Cardiac fibroblast (primary cell): ENCODE results near the gene SMPDL3B.

Experiments
- DNase-seq, 2 donors: peaks; one replicate each; pipeline versions ENCODE4 v3.0.0 to v3.0.0-alpha.2; 2010; ENCODE audit warnings: low read depth in 2 of 2
- H3K4me3 ChIP-seq, 2 donors: replicated peaks in 1 of 2; 1 replicate in 1 of 2; 2 replicates in 1 of 2; pipeline ENCODE4 v1.5.1; 2011; ENCODE audit warnings: low read depth in 2 of 2, low read length in 2 of 2, mild to moderate bottlenecking in 2 of 2, moderate library complexity in 1 of 2
- CTCF ChIP-seq: IDR thresholded peaks from one replicate; pipeline ENCODE4 v1.5.1; 2011; ENCODE audit warnings: low read depth, mild to moderate bottlenecking, low read length, inconsistent platforms

SMPDL3B gene

DNA sequence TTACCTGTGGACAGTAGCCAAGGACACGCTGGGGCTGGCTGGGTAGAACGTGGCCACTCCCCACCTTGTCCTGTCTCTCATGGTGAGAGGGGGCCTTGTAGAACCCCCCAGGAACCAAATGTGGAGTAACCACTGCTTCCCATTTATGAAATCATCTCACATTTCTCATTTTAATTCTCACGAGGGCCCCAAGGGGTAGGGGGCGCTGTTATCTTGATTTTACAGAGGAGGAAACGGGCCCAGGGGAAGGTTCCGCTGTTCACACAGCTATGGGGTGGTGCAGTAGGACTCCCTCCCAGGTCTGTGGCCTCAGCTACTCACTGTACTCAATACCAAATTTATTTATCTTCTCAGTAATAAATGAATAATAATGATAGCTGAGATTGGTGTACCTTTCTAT is 5.5 kb downstream of the SMPDL3B start:
- DNase-seq, result peak; percentile 14 to 47
- H3K4me3 ChIP-seq, result no peak overlapping the region
- peak; percentile 39 for TF ChIP-seq CTCF

DNA sequence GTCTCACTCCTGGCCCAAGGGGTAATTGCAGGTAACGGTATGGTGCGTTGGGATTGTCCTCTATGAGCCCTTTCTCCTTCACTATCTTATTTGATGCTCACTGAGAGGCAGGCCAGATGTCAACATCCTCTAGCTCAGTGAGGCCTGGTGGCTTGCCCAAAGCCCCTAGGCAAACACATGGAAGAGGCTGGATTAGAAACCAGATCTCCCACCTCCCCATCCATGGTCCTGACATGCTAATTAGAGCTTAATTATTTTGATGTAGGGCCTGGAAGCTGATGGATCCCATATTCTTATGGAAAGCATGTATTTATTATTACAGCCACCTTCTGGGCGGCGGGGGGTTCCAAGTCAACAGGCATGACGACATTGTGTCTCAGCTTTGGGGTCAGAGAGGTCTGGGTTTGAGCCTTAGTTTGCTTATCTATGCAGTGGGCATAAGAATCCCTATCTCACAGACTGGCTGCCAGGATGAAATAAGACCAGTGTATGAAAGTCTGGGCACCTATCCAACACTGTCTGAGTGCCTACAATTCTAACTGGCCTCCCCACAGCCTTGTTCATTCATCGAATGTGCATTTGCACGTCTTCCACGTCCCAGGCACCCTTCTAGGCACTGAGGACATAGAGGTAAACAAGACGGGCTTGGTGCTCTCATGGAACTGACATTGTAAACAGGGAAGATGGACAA is 6.2 kb downstream of the SMPDL3B start:
- no peak for TF ChIP-seq CTCF
- no peak overlapping the region for H3K4me3 ChIP-seq
- peak in 1 of 2 donors; percentile 34 for DNase-seq

DNA sequence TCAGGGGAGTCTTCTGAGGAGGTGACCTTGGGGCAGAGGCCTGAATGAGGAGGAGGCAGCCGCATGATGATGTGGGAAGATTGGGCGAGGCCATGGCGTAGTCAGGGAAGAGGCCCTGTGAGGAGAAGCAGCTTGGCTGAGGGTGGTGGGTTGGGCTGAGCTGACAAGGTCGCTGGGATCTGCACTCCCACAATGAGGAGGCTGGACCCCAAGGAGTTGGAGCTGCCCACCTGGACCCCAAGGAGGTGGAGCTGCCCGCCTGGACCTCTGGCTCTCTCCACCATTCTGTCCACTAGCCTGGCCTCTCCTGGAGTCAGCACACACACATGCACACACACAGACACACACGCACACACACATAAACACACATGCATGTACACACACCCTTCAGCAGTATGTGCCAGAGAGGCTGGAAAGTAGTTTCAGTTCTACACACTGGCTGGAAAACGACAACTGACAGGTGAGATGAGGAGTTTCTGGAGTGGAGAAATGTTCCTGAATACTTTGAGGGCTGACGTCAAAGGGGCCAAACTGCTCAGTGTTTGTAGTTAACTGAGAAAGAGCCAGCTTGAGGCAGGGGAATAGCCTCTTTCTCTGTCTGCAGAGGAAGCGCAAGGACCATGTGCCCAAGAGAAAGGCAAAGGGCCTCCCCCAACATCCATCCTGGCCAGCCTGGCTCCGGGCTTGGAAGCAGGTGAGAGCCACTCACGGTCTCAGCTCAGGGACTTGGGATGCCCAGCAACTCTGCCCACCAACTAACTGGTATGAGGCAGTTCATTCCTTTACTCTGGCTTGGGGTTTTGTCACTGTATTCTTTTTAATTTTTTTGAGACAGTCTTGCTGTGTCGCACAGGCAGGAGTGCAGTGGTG is 7.1 kb downstream of the SMPDL3B start:
- no peak overlapping the region for H3K4me3 ChIP-seq
- DNase-seq, result peak in 1 of 2 donors; percentile 7
- TF ChIP-seq CTCF, result no peak

DNA sequence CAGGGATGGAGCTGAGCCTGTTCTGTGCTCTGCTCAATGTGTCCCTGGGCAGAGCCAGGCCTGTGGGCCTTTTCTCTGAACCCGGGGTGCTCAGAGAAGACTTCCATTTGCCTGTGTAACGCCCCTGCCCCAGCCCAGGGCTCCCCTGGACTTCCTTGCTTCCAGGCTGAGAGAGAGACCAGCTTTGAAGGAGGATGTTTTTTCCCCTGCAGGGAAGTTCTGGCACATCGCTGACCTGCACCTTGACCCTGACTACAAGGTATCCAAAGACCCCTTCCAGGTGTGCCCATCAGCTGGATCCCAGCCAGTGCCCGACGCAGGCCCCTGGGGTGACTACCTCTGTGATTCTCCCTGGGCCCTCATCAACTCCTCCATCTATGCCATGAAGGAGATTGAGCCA is 10.2 kb downstream of the SMPDL3B start:
- no peak for DNase-seq

GRCh38 chr1:27949027-27949426 is 14.2 kb downstream of the SMPDL3B start:
- no peak overlapping the region for H3K4me3 ChIP-seq
- DNase-seq, result no peak
- TF ChIP-seq CTCF, result no peak

More for the DNA sequence above, 10.2 kb downstream of the SMPDL3B start:
- no peak for TF ChIP-seq CTCF
- no peak overlapping the region for H3K4me3 ChIP-seq

GRCh38 chr1:27951396-27951795 is 16.6 kb downstream of the SMPDL3B start:
- no peak overlapping the region for H3K4me3 ChIP-seq
- DNase-seq, result no peak
- no peak for TF ChIP-seq CTCF
